T follicular helper cell (primary cell): ENCODE measurements around the gene SLC5A12.

Experiments used
- DNase-seq: peaks from one replicate; pipeline ENCODE4 v3.0.0-alpha.2; 2020; ENCODE audit warnings: low read depth
- total RNA-seq, 2 experiments: gene quantifications; one replicate each; lab custom pipeline; 2026; lab: John Stamatoyannopoulos, UW

Gene SLC5A12
- 0 reads per million in 2 experiments for total RNA-seq

GRCh38 chr11:26721948-26722475 is at the start of gene SLC5A12:
TSS of gene SLC5A12 (minus strand) at chr11:26722060. CDS start at chr11:26721714, 346 bp downstream.
- DNase-seq, result no peak

- no peak for DNase-seq
These were observed 47.2 kb upstream of the SLC5A12 start for GRCh38 chr11:26769027-26769426.

- DNase-seq, result no peak
These were observed 45.2 kb upstream of the SLC5A12 start for GRCh38 chr11:26767060-26767459.

GRCh38 chr11:26765323-26765722 is 43.5 kb upstream of the SLC5A12 start:
- DNase-seq, result no peak

GRCh38 chr11:26764825-26765224 is 43.0 kb upstream of the SLC5A12 start:
- no peak for DNase-seq

GRCh38 chr11:26764315-26764714 is 42.5 kb upstream of the SLC5A12 start:
- no peak for DNase-seq

GRCh38 chr11:26762089-26762488 is 40.2 kb upstream of the SLC5A12 start:
- DNase-seq, result no peak

GRCh38 chr11:26761361-26761809 is 39.5 kb upstream of the SLC5A12 start:
- DNase-seq, result no peak

- DNase-seq, result no peak
These were observed 36.1 kb upstream of the SLC5A12 start for GRCh38 chr11:26757995-26758394.

GRCh38 chr11:26755762-26756161 is 33.9 kb upstream of the SLC5A12 start:
- DNase-seq, result no peak

GRCh38 chr11:26753723-26754504 is 32.1 kb upstream of the SLC5A12 start:
- DNase-seq, result no peak

- DNase-seq, result no peak
These were observed 28.1 kb upstream of the SLC5A12 start for GRCh38 chr11:26749927-26750326.

- DNase-seq, result no peak
These were observed 21.8 kb upstream of the SLC5A12 start for GRCh38 chr11:26743622-26744021.

GRCh38 chr11:26742966-26743365 is 21.1 kb upstream of the SLC5A12 start:
- no peak for DNase-seq

GRCh38 chr11:26741036-26741435 is 19.2 kb upstream of the SLC5A12 start:
- no peak for DNase-seq

GRCh38 chr11:26739366-26740073 is 17.7 kb upstream of the SLC5A12 start:
- no peak for DNase-seq

- no peak for DNase-seq
These were observed 12.8 kb upstream of the SLC5A12 start for GRCh38 chr11:26734691-26735090.

- DNase-seq, result no peak
These were observed 9.2 kb upstream of the SLC5A12 start for GRCh38 chr11:26731084-26731456.

GRCh38 chr11:26730414-26731083 is 8.7 kb upstream of the SLC5A12 start:
- DNase-seq, result no peak

- no peak for DNase-seq
These were observed 7.4 kb upstream of the SLC5A12 start for GRCh38 chr11:26729284-26729683.

- DNase-seq, result no peak
These were observed 5.1 kb upstream of the SLC5A12 start for GRCh38 chr11:26726960-26727359.

- no peak for DNase-seq
These were observed 1.9 kb downstream of the SLC5A12 start for GRCh38 chr11:26719998-26720397.
